Tongue (tissue), 2 donors: Measurements from ENCODE around the gene ASGR2. TPM values are rescaled to one million over a fixed set of nuclear protein-coding genes. Genes with fewer than 3 reads are reported as not detected.
"Not testable (repeated sequence)": the region's sequence is repeated elsewhere in the genome, so short reads cannot be mapped to it uniquely, and the experiment has no call there.

Source experiments
- DNase-seq: peaks from one replicate; pipeline ENCODE4 v3.0.0-alpha.2; 2015
- total RNA-seq: library from RNA; depleted of rRNA; stranded (reverse); fragments of >200 nt; gene quantifications from one replicate; pipeline ENCODE4 v1.2.3, GENCODE V29; 2014

ASGR2 gene
- not detected for total RNA-seq

GRCh38 chr17:7114241-7114874 is at the start of gene ASGR2:
Gene ASGR2, minus strand, starts transcription at chr17:7114822. Its CDS starts 582 bp downstream, at chr17:7114240.
- no peak for DNase-seq

GRCh38 chr17:7159571-7159970 is 44.9 kb upstream of the ASGR2 start:
- DNase-seq, result not testable (repeated sequence)

GRCh38 chr17:7158424-7158823 is 43.8 kb upstream of the ASGR2 start:
- DNase-seq, result not testable (repeated sequence)

GRCh38 chr17:7156342-7156940 is 41.8 kb upstream of the ASGR2 start:
- no peak for DNase-seq

GRCh38 chr17:7147772-7148171 is 33.1 kb upstream of the ASGR2 start:
- no peak for DNase-seq

- DNase-seq, result no peak
These were observed 31.5 kb upstream of the ASGR2 start for GRCh38 chr17:7146115-7146514.

- no peak for DNase-seq
These were observed 29.6 kb upstream of the ASGR2 start for GRCh38 chr17:7144213-7144612.

- DNase-seq, result peak; percentile 47
These were observed 27.2 kb upstream of the ASGR2 start for GRCh38 chr17:7141824-7142223.

GRCh38 chr17:7139400-7139799 is 24.8 kb upstream of the ASGR2 start:
- no peak for DNase-seq

- DNase-seq, result no peak
These were observed 24.3 kb upstream of the ASGR2 start for GRCh38 chr17:7138800-7139381.

GRCh38 chr17:7137171-7137943 is 22.7 kb upstream of the ASGR2 start:
- no peak for DNase-seq

- DNase-seq, result peak; percentile 89
These were observed 21.8 kb upstream of the ASGR2 start for GRCh38 chr17:7136266-7136877.

GRCh38 chr17:7133916-7134315 is 19.3 kb upstream of the ASGR2 start:
- no peak for DNase-seq

- DNase-seq, result peak; percentile 14
These were observed 18.8 kb upstream of the ASGR2 start for GRCh38 chr17:7133424-7133823.

- peak; percentile 32 for DNase-seq
These were observed 18.0 kb upstream of the ASGR2 start for GRCh38 chr17:7132511-7133094.

- DNase-seq, result no peak
These were observed 16.8 kb upstream of the ASGR2 start for GRCh38 chr17:7131423-7131791.

- peak; percentile 18 for DNase-seq
These were observed 16.2 kb upstream of the ASGR2 start for GRCh38 chr17:7130621-7131422.

GRCh38 chr17:7129311-7129710 is 14.7 kb upstream of the ASGR2 start:
- no peak for DNase-seq

- DNase-seq, result no peak
These were observed 13.5 kb upstream of the ASGR2 start for GRCh38 chr17:7128160-7128559.

- not testable (repeated sequence) for DNase-seq
These were observed 12.9 kb upstream of the ASGR2 start for GRCh38 chr17:7127501-7127900.

GRCh38 chr17:7126386-7126785 is 11.8 kb upstream of the ASGR2 start:
- DNase-seq, result not testable (repeated sequence)
